CD4-positive, CD25-positive, alpha-beta regulatory T cell (primary cell): Measurements from ENCODE around the gene RALGDS. TPM values are rescaled to one million over a fixed set of nuclear protein-coding genes. Genes with fewer than 3 reads are reported as not detected.
A peak's percentile ranks its signal among the peaks of the same experiment; 100 is the strongest.

ENCODE experiments used
- ATAC-seq, 2 donors: fragments of 150-1000 bp; cut with Tn5 transposase; one replicate each; pipeline ENCODE4 v1.10.0; 2021; ENCODE audit warnings: low read depth in 2 of 2, moderate number of reproducible peaks in 2 of 2, moderate library complexity in 1 of 2
- DNase-seq, 3 donors: peaks; one replicate each; pipeline versions ENCODE4 v3.0.0 to v3.0.0-alpha.2; 2012 to 2022; ENCODE audit warnings: mixed read lengths in 1 of 3
- H3K27ac ChIP-seq: one replicate; pipeline ENCODE4 v1.7.0; 2013; ENCODE audit warnings: mild to moderate bottlenecking, low read length; ENCODE audit not compliant: insufficient read depth, poor library complexity, severe bottlenecking
- H3K27me3 ChIP-seq: one replicate; pipeline ENCODE4 v1.7.0; 2013; ENCODE audit warnings: low read length; ENCODE audit not compliant: control insufficient read depth, insufficient read depth
- H3K36me3 ChIP-seq: one replicate; pipeline ENCODE4 v1.7.0; 2013; ENCODE audit warnings: mild to moderate bottlenecking, low read length, moderate library complexity; ENCODE audit not compliant: control insufficient read depth, insufficient read depth
- H3K4me1 ChIP-seq: 2 replicates; pipeline ENCODE4 v1.7.0; 2013; ENCODE audit warnings: mild to moderate bottlenecking, low read length; ENCODE audit not compliant: insufficient read depth, control insufficient read depth, poor library complexity, severe bottlenecking
- H3K4me3 ChIP-seq: one replicate; pipeline ENCODE4 v1.7.0; 2013; ENCODE audit warnings: low read depth, mild to moderate bottlenecking, low read length, moderate library complexity
- H3K9me3 ChIP-seq, 2 experiments: 1 replicate in 1 of 2; 2 replicates in 1 of 2; pipeline ENCODE4 v1.7.0; 2013; ENCODE audit warnings: low read length in 2 of 2, mild to moderate bottlenecking in 1 of 2, moderate library complexity in 1 of 2; ENCODE audit not compliant: control insufficient read depth in 2 of 2
- H3K27ac Mint-ChIP-seq, 3 donors: one replicate each; pipeline ENCODE4 v1.8.0; 2020 to 2022; ENCODE audit warnings: mild to moderate bottlenecking in 3 of 3, mixed read lengths in 3 of 3, moderate library complexity in 2 of 3
- H3K27me3 Mint-ChIP-seq: one replicate; pipeline ENCODE4 v1.8.0; 2022; ENCODE audit warnings: mild to moderate bottlenecking, mixed read lengths
- H3K36me3 Mint-ChIP-seq: one replicate; pipeline ENCODE4 v1.8.0; 2020; ENCODE audit warnings: mixed read lengths
- H3K4me1 Mint-ChIP-seq, 4 donors: one replicate each; pipeline ENCODE4 v1.8.0; 2020 to 2022; ENCODE audit warnings: mixed read lengths in 4 of 4, mild to moderate bottlenecking in 1 of 4
- H3K4me3 Mint-ChIP-seq, 4 donors: one replicate each; pipeline ENCODE4 v1.8.0; 2020 to 2022; ENCODE audit warnings: mild to moderate bottlenecking in 4 of 4, mixed read lengths in 4 of 4, moderate library complexity in 3 of 4
- H3K9me3 Mint-ChIP-seq, 7 donors: one replicate each; pipeline ENCODE4 v1.8.0; 2020 to 2022; ENCODE audit warnings: mixed read lengths in 7 of 7, mild to moderate bottlenecking in 3 of 7, moderate library complexity in 2 of 7
- polyA plus RNA-seq, 4 donors: library from polyadenylated mRNA; unstranded; fragments of 300-500 nt; fragmentation: Illumina TruSeq; gene quantifications; one replicate each; pipeline ENCODE4 v1.2.3, GENCODE V29; 2021
- total RNA-seq: library from RNA; stranded (reverse); gene quantifications from one replicate; pipeline ENCODE4 v1.2.3, GENCODE V29; 2022

RALGDS gene
- total and polyA plus RNA-seq, 5 donors from 2014 or later = 34.6 to 228 (median 58.5) TPM

GRCh38 chr9:133166392-133166791 is 45.4 kb upstream of the RALGDS start:
- H3K27ac ChIP-seq = no peak overlapping the region
- H3K27me3 ChIP-seq = no peaks in the 10 kb centered on the region
- ATAC-seq (no peak), DNase-seq (no peak)
- H3K4me3 ChIP-seq = no peak overlapping the region
- no peaks in the 10 kb centered on the region for H3K36me3 ChIP-seq
- Mint-ChIP-seq H3K27ac (no peak overlapping the region), H3K36me3 (no peaks in the 10 kb centered on the region), H3K27me3 (peaks cover 17% of the 10 kb centered on the region), H3K4me1 (peaks cover 0 to 9% (median 0%) of the 10 kb centered on the region in 4 donors), H3K4me3 (peak overlapping the region in 1 of 4 donors; percentile 56), H3K9me3 (peaks cover 0 to 3% (median 0%) of the 10 kb centered on the region in 7 donors)
- no peaks in the 10 kb centered on the region for H3K9me3 ChIP-seq
- peaks cover 7% of the 10 kb centered on the region for H3K4me1 ChIP-seq

GRCh38 chr9:133165452-133165730 is 44.4 kb upstream of the RALGDS start:
- Mint-ChIP-seq H3K36me3 (no peaks in the 10 kb centered on the region), H3K27me3 (peaks cover 9% of the 10 kb centered on the region), H3K4me3 (peak overlapping the region in 2 of 4 donors; percentile 26 to 53), H3K9me3 (peaks cover 0 to 3% (median 0%) of the 10 kb centered on the region in 7 donors), H3K27ac (peak overlapping the region in 1 of 3 donors; percentile 49), H3K4me1 (peaks cover 0 to 14% (median 4%) of the 10 kb centered on the region in 4 donors)
- DNase-seq = no peak
- no peaks in the 10 kb centered on the region for H3K9me3 ChIP-seq
- no peaks in the 10 kb centered on the region for H3K36me3 ChIP-seq
- ATAC-seq = no peak
- no peak overlapping the region for H3K4me3 ChIP-seq
- peaks cover 7% of the 10 kb centered on the region for H3K4me1 ChIP-seq
- H3K27ac ChIP-seq = no peak overlapping the region
- no peaks in the 10 kb centered on the region for H3K27me3 ChIP-seq

- peaks cover 9% of the 10 kb centered on the region for H3K27me3 Mint-ChIP-seq
- Histone ChIP-seq H3K36me3 (no peaks in the 10 kb centered on the region), H3K4me1 (peaks cover 7% of the 10 kb centered on the region), H3K27ac (no peak overlapping the region), H3K4me3 (no peak overlapping the region), H3K9me3 (no peaks in the 10 kb centered on the region), H3K27me3 (no peaks in the 10 kb centered on the region)
- ATAC-seq (no peak), DNase-seq (no peak)
- H3K4me1 Mint-ChIP-seq = peaks cover 0 to 14% (median 4%) of the 10 kb centered on the region in 4 donors
- peak overlapping the region in 3 of 4 donors; percentile 43 to 80 (median 50) for H3K4me3 Mint-ChIP-seq
- H3K27ac Mint-ChIP-seq = no peak overlapping the region
- peaks cover 0 to 3% (median 0%) of the 10 kb centered on the region in 7 donors for H3K9me3 Mint-ChIP-seq
- no peaks in the 10 kb centered on the region for H3K36me3 Mint-ChIP-seq
Measured at GRCh38 chr9:133164191-133164590, 43.2 kb upstream of the RALGDS start.

GRCh38 chr9:133163504-133164172 is 42.6 kb upstream of the RALGDS start, which contains the start of gene GBGT1:
TSS of gene GBGT1 (minus strand) at chr9:133163914. CDS start at chr9:133162412, 1,502 bp downstream.
- ATAC-seq (peak in 1 of 2 donors; percentile 21), DNase-seq (peak in 1 of 3 donors; percentile 21)
- Mint-ChIP-seq H3K4me3 (peak within 1 kb of the TSS; percentile 53 to 84 (median 76)), H3K4me1 (peaks cover 0 to 14% (median 4%) of the 10 kb centered on the region in 4 donors), H3K27ac (peak within 1 kb of the TSS in 1 of 3 donors; percentile 49), H3K27me3 (peaks cover 9% of the 10 kb centered on the region), H3K9me3 (peaks cover 0 to 3% (median 0%) of the 10 kb centered on the region in 7 donors), H3K36me3 (no peaks in the 10 kb centered on the region)
- Histone ChIP-seq H3K9me3 (no peaks in the 10 kb centered on the region), H3K27ac (no peak within 1 kb of the TSS), H3K36me3 (no peaks in the 10 kb centered on the region), H3K4me3 (no peak within 1 kb of the TSS), H3K4me1 (peaks cover 7% of the 10 kb centered on the region), H3K27me3 (no peaks in the 10 kb centered on the region)

GRCh38 chr9:133162861-133163503 is 41.9 kb upstream of the RALGDS start:
- no peaks in the 10 kb centered on the region for H3K36me3 Mint-ChIP-seq
- H3K27ac ChIP-seq = no peak overlapping the region
- no peak overlapping the region for H3K27ac Mint-ChIP-seq
- H3K4me3 Mint-ChIP-seq = peak overlapping the region in 2 of 4 donors; percentile 35 to 57
- no peak for DNase-seq
- peaks cover 9% of the 10 kb centered on the region for H3K27me3 Mint-ChIP-seq
- peaks cover 7% of the 10 kb centered on the region for H3K4me1 ChIP-seq
- peaks cover 0 to 14% (median 4%) of the 10 kb centered on the region in 4 donors for H3K4me1 Mint-ChIP-seq
- no peaks in the 10 kb centered on the region for H3K27me3 ChIP-seq
- no peaks in the 10 kb centered on the region for H3K36me3 ChIP-seq
- peaks cover 0 to 3% (median 0%) of the 10 kb centered on the region in 7 donors for H3K9me3 Mint-ChIP-seq
- no peak for ATAC-seq
- no peaks in the 10 kb centered on the region for H3K9me3 ChIP-seq
- no peak overlapping the region for H3K4me3 ChIP-seq

- no peak overlapping the region for H3K4me3 ChIP-seq
- peak overlapping the region in 3 of 4 donors; percentile 36 to 80 (median 66) for H3K4me3 Mint-ChIP-seq
Measured at GRCh38 chr9:133161547-133161950, 40.5 kb upstream of the RALGDS start.

GRCh38 chr9:133160742-133161546 is 39.9 kb upstream of the RALGDS start:
- peak; percentile 30 to 61 (median 44) for DNase-seq
- peak overlapping the region in 1 of 3 donors; percentile 48 for H3K27ac Mint-ChIP-seq
- no peaks in the 10 kb centered on the region for H3K27me3 ChIP-seq
- H3K27ac ChIP-seq = no peak overlapping the region
- peaks cover 7% of the 10 kb centered on the region for H3K4me1 ChIP-seq
- no peak overlapping the region for H3K4me3 ChIP-seq
- no peaks in the 10 kb centered on the region for H3K36me3 ChIP-seq
- H3K9me3 ChIP-seq = no peaks in the 10 kb centered on the region
- ATAC-seq = peak; percentile 43 to 67
- H3K9me3 Mint-ChIP-seq = peaks cover 0 to 3% (median 0%) of the 10 kb centered on the region in 7 donors
- H3K27me3 Mint-ChIP-seq = peaks cover 5% of the 10 kb centered on the region
- H3K36me3 Mint-ChIP-seq = no peaks in the 10 kb centered on the region
- H3K4me1 Mint-ChIP-seq = peaks cover 0 to 14% (median 4%) of the 10 kb centered on the region in 4 donors
- peak overlapping the region; percentile 1 to 62 (median 39) for H3K4me3 Mint-ChIP-seq

More at GRCh38 chr9:133161547-133161950, 40.5 kb upstream of the RALGDS start:
- Histone ChIP-seq H3K27me3 (no peaks in the 10 kb centered on the region), H3K36me3 (no peaks in the 10 kb centered on the region), H3K9me3 (no peaks in the 10 kb centered on the region), H3K27ac (no peak overlapping the region), H3K4me1 (peaks cover 7% of the 10 kb centered on the region)
- H3K9me3 Mint-ChIP-seq = peaks cover 0 to 3% (median 0%) of the 10 kb centered on the region in 7 donors
- H3K4me1 Mint-ChIP-seq = peaks cover 0 to 14% (median 4%) of the 10 kb centered on the region in 4 donors
- H3K36me3 Mint-ChIP-seq = no peaks in the 10 kb centered on the region
- peaks cover 5% of the 10 kb centered on the region for H3K27me3 Mint-ChIP-seq
- no peak for ATAC-seq
- DNase-seq = no peak
- peak overlapping the region in 2 of 3 donors; percentile 32 to 77 for H3K27ac Mint-ChIP-seq
